GM10266 (cell line): Measurements from ENCODE around the gene AFAP1.

Experiments
- DNase-seq: peaks from one replicate; pipeline ENCODE4 v3.0.0; 2012; ENCODE audit errors: extremely low spot score
- CTCF ChIP-seq: IDR thresholded peaks from 2 replicates; pipeline ENCODE4 v1.5.1; 2012; ENCODE audit warnings: mild to moderate bottlenecking, low read depth; ENCODE audit not compliant: control insufficient read depth, insufficient read depth; ENCODE audit errors: missing control alignments

The AFAP1 gene

GRCh38 chr4:7962609-7963508 lies 23.2 kb upstream of the AFAP1 start:
- DNase-seq = no peak
- no peak for TF ChIP-seq CTCF

GRCh38 chr4:7960790-7961655 lies 21.4 kb upstream of the AFAP1 start:
- no peak for TF ChIP-seq CTCF
- DNase-seq = peak; percentile 64

GRCh38 chr4:7960017-7960789 lies 20.5 kb upstream of the AFAP1 start:
- TF ChIP-seq CTCF = no peak

GRCh38 chr4:7959078-7959477 lies 19.4 kb upstream of the AFAP1 start:
- no peak for DNase-seq
- no peak for TF ChIP-seq CTCF

More at GRCh38 chr4:7960017-7960789, 20.5 kb upstream of the AFAP1 start:
- no peak for DNase-seq

GRCh38 chr4:7956934-7957656 lies 17.4 kb upstream of the AFAP1 start:
- no peak for TF ChIP-seq CTCF
- DNase-seq = no peak

- TF ChIP-seq CTCF = no peak
- DNase-seq = no peak
These were observed 16.7 kb upstream of the AFAP1 start for GRCh38 chr4:7956270-7956808.
